GM12873 (cell line): ENCODE data around the gene KLF6.

ENCODE experiments used
- CTCF ChIP-seq: IDR thresholded peaks from 2 replicates; pipeline ENCODE4 v1.5.1; 2012; ENCODE audit warnings: low read depth, mild to moderate bottlenecking, moderate library complexity, low read length, control low read depth; ENCODE audit not compliant: insufficient read depth; ENCODE audit errors: missing control alignments

KLF6 gene

GRCh38 chr10:3829156-3830050 lies 44.4 kb upstream of the KLF6 start:
- no peak for TF ChIP-seq CTCF

- no peak for TF ChIP-seq CTCF
These were observed 43.6 kb upstream of the KLF6 start for GRCh38 chr10:3828404-3829155.

- TF ChIP-seq CTCF = no peak
These were observed 42.9 kb upstream of the KLF6 start for GRCh38 chr10:3827768-3828403.

GRCh38 chr10:3827266-3827665 lies 42.3 kb upstream of the KLF6 start:
- no peak for TF ChIP-seq CTCF

GRCh38 chr10:3825862-3826351 lies 40.9 kb upstream of the KLF6 start:
- TF ChIP-seq CTCF = no peak

GRCh38 chr10:3825244-3825643 lies 40.2 kb upstream of the KLF6 start:
- TF ChIP-seq CTCF = no peak

- no peak for TF ChIP-seq CTCF
These were observed 37.7 kb upstream of the KLF6 start for GRCh38 chr10:3822541-3823330.
